NCI-H2107 (cell line): Measurements from ENCODE around the gene OR2L13.
"Not testable (repeated sequence)": the region's sequence is repeated elsewhere in the genome, so short reads cannot be mapped to it uniquely, and the experiment has no call there.

ENCODE experiments used
- DNase-seq: peaks from one replicate; lab custom pipeline; 2025; lab: John Stamatoyannopoulos, UW

The OR2L13 gene

GRCh38 chr1:248094884-248095283 lies at the start of gene OR2L13:
OR2L13 (plus strand) TSS chr1:248095184; CDS start chr1:248099376, 4,192 bp downstream.
- DNase-seq: no peak

- no peak for DNase-seq
Measured at GRCh38 chr1:248045209-248045608, 49.8 kb upstream of the OR2L13 start.

GRCh38 chr1:248046536-248046935 lies 48.4 kb upstream of the OR2L13 start, which contains the start of gene OR2L3:
OR2L3 (plus strand) TSS chr1:248046836; CDS start chr1:248060682, 13,846 bp downstream.
- DNase-seq: no peak

- no peak for DNase-seq
Measured at GRCh38 chr1:248047008-248047407, 48.0 kb upstream of the OR2L13 start.

GRCh38 chr1:248054671-248055070 lies 40.3 kb upstream of the OR2L13 start:
- DNase-seq: no peak

GRCh38 chr1:248055261-248055660 lies 39.7 kb upstream of the OR2L13 start:
- no peak for DNase-seq

- no peak for DNase-seq
Measured at GRCh38 chr1:248065071-248065470, 29.9 kb upstream of the OR2L13 start.

- no peak for DNase-seq
Measured at GRCh38 chr1:248065604-248066003, 29.4 kb upstream of the OR2L13 start.

GRCh38 chr1:248083864-248084263 lies 11.1 kb upstream of the OR2L13 start:
- DNase-seq: not testable (repeated sequence)

GRCh38 chr1:248098529-248098928 lies 3.5 kb downstream of the OR2L13 start:
- DNase-seq: no peak

GRCh38 chr1:248102847-248103246 lies 7.9 kb downstream of the OR2L13 start:
- no peak for DNase-seq

GRCh38 chr1:248111157-248111556 lies 16.2 kb downstream of the OR2L13 start:
- DNase-seq: no peak

GRCh38 chr1:248114890-248115289 lies 19.9 kb downstream of the OR2L13 start:
- no peak for DNase-seq

- no peak for DNase-seq
Measured at GRCh38 chr1:248127653-248128052, 32.7 kb downstream of the OR2L13 start.

GRCh38 chr1:248136811-248137210 lies 41.8 kb downstream of the OR2L13 start:
- no peak for DNase-seq

GRCh38 chr1:248140846-248141245 lies 45.9 kb downstream of the OR2L13 start:
- no peak for DNase-seq

- DNase-seq: no peak
Measured at GRCh38 chr1:248143311-248143710, 48.3 kb downstream of the OR2L13 start.

- no peak for DNase-seq
Measured at GRCh38 chr1:248144513-248145198, 49.7 kb downstream of the OR2L13 start, which contains the start of gene OR2M5. OR2M5 (plus strand) TSS chr1:248145148; CDS start chr1:248145148, 0 bp downstream.
